NCI-H2196 (cell line): Measurements from ENCODE around the gene C10orf53.

Experiments used
- DNase-seq: peaks from one replicate; lab custom pipeline; 2025; ENCODE audit not compliant: unreplicated experiment; lab: John Stamatoyannopoulos, UW

C10orf53 gene

DNA sequence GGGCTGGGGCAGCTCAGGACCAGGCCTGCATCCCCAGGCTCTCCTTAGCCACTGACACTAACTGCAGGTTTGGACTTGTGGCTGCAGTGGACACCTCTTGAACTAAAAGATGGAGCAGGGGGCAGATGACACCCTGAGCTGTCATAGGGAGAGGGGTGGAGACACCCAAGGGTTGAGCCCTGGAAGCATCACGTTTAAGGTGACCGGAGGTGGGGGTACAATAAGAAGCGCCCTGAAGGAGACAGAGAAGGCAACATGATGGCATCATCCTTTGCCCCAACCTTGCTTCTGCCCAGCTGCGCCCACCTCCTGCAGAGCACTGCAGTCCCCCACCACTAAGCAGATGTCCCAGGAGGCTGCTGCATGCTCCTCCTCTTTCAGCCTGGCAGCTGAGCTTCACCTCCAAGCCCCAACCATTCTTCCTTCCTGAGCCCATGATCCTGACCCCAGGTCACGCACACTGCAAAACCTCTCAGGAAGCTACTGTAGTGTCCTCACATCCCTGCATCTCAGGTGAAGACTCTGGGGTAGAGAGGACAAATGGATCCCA, 57.2 kb downstream of the C10orf53 start:
- no peak for DNase-seq

DNA sequence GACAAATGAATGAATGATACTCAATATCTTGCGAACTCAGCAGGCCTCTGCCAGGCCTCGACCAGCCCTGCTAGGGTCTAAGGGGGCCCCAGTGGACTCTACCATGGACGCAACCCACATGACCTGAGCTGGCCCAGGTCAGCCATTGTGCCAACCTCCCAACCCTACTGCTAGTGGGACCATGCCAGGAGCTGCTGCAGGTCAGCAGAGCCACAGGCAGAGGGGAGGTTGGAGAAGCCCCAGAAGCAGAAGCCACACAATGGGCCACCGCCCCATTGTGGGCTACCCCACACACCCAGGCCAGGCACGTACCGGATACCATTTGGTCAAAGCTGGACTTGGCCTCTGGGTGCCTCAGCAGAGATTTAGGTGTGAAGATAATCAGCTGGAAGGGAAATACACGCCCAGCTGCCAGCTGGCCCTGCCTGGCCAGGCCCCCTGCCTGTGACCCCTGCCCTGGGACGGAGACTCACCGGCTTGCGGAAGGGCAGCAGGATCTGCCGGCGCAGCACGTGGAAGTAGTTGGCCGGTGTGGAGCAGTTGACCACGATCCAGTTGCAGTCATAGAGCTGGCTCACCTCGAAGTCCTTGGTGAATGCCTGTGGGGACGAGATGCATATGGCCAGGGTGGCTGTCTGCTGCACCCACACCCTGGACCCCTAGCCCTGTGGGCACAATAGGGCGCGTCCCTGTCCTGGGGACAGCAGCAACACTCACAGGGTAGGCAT, 58.2 kb downstream of the C10orf53 start:
- no peak for DNase-seq

DNA sequence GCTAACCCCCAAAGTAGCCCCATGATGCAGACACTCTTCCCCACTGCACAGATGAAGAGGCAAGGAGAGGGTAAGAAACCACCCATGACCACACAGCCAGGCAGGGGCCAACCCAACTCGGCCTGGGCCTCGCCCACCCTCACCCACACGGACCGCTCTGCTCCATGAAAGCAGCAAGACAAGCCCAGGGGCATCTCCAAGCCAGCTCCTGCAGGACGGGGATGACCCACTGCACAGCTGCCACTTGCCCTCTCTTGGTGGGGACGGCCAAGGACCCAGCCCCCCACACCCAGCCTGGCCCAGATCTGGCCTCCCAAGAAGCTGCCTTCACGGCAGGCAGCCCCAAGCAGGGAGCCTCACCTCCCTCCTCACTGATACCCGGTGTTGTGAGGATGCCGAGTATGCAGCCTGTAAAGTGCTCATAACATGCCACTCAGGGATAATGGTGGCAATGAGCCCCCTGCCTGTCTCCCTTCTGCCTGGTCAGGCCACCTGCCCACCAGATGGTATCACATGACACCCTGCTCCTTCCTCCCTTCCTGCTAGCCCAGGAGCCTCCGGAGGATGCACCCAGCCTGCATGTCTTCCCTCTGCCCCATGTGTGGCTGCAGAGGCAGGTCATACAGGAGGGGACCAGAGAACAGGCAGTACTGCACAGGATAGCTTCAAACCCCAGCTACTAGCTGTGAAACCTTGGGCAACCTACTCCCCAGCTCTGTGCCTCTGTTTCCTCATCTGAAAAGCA, 59.3 kb downstream of the C10orf53 start:
- no peak for DNase-seq

DNA sequence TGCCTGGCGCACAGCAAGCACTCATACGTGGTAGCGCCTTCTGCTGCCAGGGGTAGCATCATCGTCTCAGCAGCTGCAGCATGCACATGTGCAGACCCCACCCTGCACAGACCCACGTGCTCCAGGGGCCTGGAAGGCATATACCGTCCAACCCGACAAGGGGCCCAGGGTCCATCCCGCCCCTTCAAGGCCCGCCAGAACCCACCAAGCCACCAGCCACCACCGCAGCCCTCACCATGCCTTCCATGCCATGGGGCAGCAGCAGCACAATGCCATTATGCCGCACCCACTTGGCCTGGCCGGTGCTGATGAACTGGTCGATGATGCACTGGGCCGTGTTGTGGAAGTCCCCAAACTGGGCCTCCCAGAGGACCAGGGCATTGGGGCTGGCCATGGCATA, 60.0 kb downstream of the C10orf53 start:
- no peak for DNase-seq

DNA sequence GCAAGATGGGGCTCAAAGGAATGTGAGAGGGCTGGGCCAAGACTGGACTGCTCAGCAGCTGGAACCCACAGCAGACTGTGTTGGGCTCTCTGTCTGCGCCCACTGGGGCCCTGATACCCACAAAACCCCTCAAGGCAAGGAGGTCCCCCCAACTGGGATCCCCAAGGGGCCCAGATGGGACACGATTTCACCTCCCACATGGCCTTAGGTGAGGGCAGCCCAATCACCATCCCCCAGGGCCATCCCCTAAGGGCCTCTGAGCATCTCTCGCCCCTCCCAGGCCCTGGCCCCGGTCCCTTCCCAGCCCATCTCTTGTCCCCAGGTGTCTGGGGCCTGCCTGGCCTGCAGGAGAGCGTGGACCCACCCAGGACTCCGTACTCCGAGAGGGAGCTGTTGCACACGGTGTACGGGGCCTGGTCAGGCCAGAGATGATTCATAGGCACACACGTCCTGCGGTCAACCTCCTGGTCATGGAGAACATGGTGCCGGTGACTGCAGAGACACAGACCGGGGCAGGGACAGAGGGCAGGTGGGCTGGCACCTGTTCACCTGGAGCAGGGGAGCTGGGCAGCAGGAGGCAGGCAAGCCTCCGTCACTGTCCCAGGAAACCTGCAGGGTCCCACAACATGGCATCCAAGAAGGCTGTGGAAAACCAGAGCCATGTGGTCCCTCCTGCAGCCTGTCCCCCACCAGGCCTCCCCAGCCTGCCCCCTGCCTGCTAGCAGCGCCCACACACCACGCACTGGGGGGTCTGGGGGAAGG, 61.1 kb downstream of the C10orf53 start:
- DNase-seq = no peak

DNA sequence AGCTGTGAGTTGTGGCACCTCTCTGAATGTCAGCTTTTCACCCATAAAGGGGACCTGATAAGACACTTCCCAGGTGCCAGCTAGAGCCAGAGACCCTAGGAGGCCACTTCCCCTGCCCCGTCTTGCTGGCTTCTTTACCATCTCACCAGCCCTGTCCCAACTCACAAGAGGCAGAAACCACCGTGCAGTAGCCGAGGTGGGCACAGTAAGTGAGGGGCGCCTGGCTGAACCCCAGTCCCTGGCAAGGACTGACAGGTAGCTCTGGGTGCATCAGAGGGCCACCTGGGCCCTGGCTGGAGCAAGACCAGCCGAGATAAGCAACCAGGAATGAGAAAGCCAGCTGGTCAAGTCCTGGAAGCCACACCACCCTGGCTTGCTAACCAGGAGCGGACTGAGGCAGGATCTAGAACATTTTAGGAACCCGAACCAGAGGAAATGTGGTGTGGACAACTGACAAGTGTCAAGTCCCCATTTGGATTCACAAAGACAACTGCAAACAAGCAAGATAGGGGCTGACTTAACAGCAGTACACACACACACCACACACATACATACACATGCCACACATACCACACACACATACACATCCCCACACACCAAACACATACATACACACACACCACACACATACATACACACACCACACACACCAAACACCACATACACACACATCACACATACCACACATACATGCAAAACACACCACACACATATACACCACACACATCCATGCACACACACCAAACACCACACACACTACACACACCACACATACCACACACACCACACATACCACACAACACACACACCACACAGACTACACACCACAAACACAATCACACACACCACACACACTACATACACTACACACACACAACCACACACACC, 61.9 kb downstream of the C10orf53 start:
- DNase-seq = no peak

DNA sequence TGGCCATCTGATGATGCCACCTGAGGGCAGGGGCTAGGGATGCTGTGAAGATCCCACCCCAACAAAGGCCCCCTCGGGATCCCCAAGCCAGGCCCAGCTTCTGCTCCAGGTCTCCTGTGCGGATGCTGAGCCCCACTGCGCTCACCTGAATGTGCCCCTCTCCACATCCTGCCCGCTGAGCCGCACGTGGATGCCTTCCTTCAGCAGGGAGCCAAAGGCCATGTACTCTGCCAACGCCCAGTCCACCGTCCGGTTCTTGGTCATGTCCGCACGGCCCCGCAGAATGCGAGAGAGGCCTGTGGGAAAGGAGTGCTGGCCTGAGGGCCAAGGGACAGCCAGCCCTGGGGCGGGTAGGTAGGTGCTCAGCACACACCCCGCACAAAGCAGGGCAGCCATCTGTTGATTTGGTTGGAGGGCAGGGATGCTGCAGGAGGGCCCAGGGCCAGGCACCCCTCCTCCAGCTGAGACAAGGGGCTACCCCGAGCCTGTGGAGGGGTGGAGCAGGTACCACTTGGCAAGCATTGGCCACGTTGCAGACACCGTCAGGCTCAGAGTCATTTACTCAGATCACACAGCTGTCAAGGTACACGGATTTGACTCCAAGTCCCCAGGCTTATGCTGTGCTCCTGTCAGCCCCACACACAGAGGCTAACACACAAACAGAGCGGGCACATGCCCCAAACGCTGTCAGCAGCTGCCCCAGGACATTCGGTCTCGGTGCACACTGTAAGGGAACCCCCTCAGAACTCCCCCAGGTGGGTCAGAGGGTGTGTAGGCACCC, 63.4 kb downstream of the C10orf53 start:
- DNase-seq = no peak

DNA sequence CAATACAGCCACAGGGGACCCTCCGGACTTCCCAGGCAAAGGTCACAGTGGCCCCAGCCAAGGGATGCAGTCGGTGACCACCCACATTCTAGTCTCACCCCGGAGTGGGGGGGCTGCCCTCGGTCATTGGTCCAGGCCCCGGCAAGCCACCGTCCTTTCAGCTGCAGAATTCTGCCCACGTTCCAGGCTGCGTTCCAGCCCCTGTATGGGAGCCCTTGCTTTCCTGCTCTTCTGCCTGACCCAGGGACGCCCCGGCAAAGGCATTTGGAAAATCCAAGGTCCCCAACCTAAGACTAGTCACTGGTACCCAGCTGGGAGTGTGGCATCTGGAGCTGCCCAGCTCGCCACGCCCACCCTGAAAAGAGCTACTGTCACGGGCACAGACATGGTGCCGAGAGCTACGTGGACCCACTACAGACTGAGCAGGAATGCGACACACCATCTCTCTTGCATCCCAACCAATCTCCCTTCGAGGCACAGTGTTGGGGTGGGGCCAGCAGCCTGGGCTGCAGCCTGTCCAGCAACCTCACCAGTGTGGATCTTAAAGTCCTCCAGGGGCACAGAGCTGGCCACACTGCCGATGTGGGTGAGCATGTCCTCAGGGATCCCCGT, 64.1 kb downstream of the C10orf53 start:
- DNase-seq = no peak

DNA sequence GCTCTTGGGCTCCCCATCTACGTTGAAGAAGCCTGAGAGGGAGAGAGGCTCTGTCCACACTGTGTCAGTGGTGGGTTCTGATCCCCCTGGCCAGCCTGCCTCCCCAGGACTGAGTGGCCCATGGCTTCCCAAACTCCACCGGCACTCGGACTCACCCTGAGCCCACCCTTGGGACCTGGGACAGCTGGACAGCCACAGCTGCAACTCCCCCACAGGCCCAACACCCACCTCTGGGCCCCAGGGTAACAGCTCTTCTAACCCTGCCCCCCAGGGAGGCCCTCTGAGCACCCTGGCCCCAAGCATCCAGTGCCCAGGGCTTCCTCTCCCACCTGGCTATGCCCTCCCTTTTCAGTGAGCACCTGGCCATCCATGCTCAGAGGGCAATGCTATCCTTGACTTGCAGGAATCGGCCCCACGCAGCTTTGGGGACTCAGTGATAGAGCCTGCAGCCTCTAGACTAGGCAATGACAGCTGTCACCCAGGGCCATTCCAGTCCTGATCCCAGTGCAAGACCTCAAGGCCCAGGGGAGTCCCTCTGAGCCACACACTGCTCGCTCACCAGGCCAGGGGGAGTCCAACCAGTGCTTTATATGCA, 64.7 kb downstream of the C10orf53 start:
- DNase-seq = no peak

DNA sequence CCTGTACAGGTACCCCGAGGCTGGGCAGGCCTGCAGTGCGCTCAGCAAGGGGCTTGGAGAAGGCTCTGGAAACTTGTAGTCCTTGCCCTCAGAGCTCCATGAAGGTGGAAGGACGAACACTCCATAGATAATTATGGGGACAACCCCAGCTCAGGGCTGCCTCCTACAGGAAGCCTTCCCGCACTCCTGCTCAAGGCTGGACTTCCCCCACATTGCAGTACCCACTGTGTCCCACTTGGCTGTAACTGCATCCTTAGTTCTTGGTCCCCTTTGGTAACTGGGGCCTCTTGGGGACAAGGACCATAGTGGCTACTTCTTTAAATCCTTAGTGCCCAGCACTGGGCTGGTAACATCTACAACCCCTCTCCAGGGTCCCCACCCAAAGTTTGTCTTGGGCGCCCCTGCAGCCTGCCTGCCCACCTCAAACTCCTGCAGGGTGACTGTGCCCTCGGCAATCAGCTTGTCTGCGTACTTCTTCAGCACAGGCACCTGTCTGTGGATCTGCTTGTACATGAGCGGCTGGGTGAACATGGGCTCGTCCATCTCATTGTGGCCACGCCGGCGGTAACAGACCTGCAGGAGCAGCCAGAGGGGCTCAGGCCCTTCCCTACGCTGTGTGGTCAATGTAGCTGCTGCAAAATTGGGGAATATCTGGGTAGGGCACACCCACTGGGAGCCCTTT, 65.6 kb downstream of the C10orf53 start:
- DNase-seq = no peak

DNA sequence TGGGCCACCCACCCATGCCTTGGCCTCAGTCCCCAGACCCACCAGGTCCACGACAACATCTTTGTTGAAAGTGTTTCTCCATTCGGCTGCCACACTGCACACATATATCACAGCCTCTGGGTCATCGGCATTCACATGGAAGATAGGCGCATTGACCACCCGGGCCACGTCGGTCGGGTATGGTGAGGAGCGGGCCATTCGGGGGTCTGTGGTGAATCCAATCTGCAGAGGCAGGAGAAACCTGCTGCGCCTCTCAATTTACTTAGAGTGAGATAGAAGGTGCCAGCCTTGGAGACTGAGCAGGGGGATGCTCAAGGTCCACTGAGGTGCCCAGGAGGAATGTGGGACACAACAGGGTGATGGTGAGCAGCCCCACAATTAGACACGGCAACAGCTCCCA, 66.3 kb downstream of the C10orf53 start:
- no peak for DNase-seq

DNA sequence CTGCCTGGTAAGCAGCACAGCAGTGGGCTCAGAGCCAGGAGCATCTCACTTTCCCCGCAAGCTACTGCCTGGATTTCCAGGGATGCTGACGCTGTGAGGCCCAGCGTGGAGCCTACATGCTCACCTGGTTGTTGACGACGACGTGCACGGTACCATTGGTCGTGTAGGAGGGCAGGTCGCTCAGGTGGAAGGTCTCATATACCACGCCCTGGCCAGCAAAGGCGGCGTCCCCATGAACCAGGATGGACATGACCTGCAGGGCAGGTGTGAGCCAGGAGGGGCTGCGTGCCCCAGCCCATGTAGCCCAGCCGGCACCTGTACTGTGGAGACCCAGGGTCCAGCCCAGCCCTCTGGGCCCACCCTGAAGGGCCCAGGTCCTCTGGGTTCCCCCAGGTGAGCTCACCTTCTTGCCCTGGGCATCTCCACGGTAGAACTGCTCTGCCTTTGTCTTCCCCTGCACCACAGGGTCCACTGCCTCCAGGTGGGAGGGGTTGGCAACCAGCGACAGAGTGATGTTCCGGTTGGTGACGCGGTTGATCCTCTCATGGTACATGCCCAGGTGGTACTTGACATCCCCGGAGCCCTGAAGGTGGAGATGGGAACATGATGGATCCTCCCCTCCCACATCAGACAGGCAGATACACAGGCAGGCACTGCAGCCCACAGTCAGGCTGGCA, 67.3 kb downstream of the C10orf53 start:
- no peak for DNase-seq
